CD4-positive, alpha-beta T cell treated with Interleukin-17A for 1 hour (primary cell): Measurements from ENCODE around the gene C1orf87.

ENCODE experiments used
- DNase-seq: peaks from one replicate; pipeline ENCODE4 v3.0.0-alpha.2; 2020

Gene C1orf87

GRCh38 chr1:59945790-59946189, 127.8 kb downstream of the C1orf87 start:
- DNase-seq, result no peak
